ENCODE measurements around the gene MED13L.
"Not testable (repeated sequence)": the region's sequence is repeated elsewhere in the genome, so short reads cannot be mapped to it uniquely, and the experiment has no call there.

MED13L gene

DNA sequence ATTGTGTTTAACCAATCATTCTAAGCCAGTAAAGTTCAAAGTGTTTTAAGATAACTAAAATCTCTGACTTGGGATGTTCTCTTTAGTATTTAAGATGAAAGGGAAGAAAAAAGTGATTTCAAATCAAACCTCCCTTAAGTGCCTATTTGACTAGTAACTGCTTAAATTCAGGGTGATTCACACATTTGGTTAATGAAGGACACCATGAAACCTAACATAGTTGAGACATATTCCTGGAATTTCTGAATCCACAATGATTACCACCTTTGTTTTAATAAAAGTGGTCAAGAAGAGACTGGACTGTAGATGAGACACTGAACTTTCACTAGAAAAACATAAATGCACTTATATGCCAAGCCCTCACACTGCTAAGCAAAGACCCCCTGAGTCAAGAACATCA is 138.7 kb downstream of the MED13L start:
- Histone ChIP-seq H3K4me1 (ENCODE audit: control insufficient read depth, insufficient read depth, low read length) (peaks cover 18% of the 10 kb centered on the region), H3K36me3 (ENCODE audit: control insufficient read depth, insufficient read depth, low read length) (no peaks in the 10 kb centered on the region), H3K9me3 (ENCODE audit: control insufficient read depth, insufficient read depth, low read length) (no peaks in the 10 kb centered on the region)

GRCh38 chr12:116138364-116138763 is 139.1 kb downstream of the MED13L start:
- peaks cover 21% of the 10 kb centered on the region for H3K4me1 ChIP-seq (ENCODE audit: control insufficient read depth, insufficient read depth, low read length)
- H3K4me3 ChIP-seq (ENCODE audit: low read depth, low read length): no peak overlapping the region
- no peaks in the 10 kb centered on the region for H3K9me3 ChIP-seq (ENCODE audit: control insufficient read depth, insufficient read depth, low read length)
- no peaks in the 10 kb centered on the region for H3K36me3 ChIP-seq (ENCODE audit: control insufficient read depth, insufficient read depth, low read length)
- no peaks in the 10 kb centered on the region for H3K27me3 ChIP-seq (ENCODE audit: control insufficient read depth, insufficient read depth, low read length)
- no peak overlapping the region for H3K9ac ChIP-seq (ENCODE audit: low read depth, low read length)

More for the DNA sequence above, 138.7 kb downstream of the MED13L start:
- Histone ChIP-seq H3K4me3 (ENCODE audit: low read depth, low read length) (no peak overlapping the region), H3K27me3 (ENCODE audit: control insufficient read depth, insufficient read depth, low read length) (no peaks in the 10 kb centered on the region), H3K9ac (ENCODE audit: low read depth, low read length) (no peak overlapping the region)

DNA sequence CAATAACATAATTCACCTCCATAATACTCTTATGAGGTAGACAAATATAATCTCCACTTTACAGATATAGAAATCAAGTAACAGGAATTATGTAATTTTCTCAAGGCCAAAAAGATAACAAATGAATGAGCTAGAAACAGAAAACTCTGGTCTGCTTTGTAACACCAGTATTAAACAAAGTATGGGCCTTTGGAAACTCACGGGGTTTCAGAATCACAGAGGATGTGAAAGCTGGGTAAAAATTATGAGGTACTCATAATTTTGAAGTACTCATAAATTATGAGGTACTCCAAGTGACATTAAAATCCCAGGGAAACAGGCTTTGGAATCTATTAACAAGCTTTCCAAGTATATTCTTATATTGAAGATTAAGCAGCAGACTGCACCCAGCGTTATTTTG is 140.2 kb downstream of the MED13L start:
- H3K4me3 ChIP-seq (ENCODE audit: low read depth, low read length): no peak overlapping the region
- no peak overlapping the region for H3K9ac ChIP-seq (ENCODE audit: low read depth, low read length)
- H3K9me3 ChIP-seq (ENCODE audit: control insufficient read depth, insufficient read depth, low read length): no peaks in the 10 kb centered on the region
- H3K4me1 ChIP-seq (ENCODE audit: control insufficient read depth, insufficient read depth, low read length): peaks cover 22% of the 10 kb centered on the region
- H3K36me3 ChIP-seq (ENCODE audit: control insufficient read depth, insufficient read depth, low read length): no peaks in the 10 kb centered on the region
- no peaks in the 10 kb centered on the region for H3K27me3 ChIP-seq (ENCODE audit: control insufficient read depth, insufficient read depth, low read length)

GRCh38 chr12:116136340-116136739 is 141.2 kb downstream of the MED13L start:
- Histone ChIP-seq H3K4me1 (ENCODE audit: control insufficient read depth, insufficient read depth, low read length) (peaks cover 24% of the 10 kb centered on the region), H3K9ac (ENCODE audit: low read depth, low read length) (no peak overlapping the region), H3K9me3 (ENCODE audit: control insufficient read depth, insufficient read depth, low read length) (no peaks in the 10 kb centered on the region), H3K36me3 (ENCODE audit: control insufficient read depth, insufficient read depth, low read length) (no peaks in the 10 kb centered on the region), H3K4me3 (ENCODE audit: low read depth, low read length) (no peak overlapping the region), H3K27me3 (ENCODE audit: control insufficient read depth, insufficient read depth, low read length) (no peaks in the 10 kb centered on the region)

DNA sequence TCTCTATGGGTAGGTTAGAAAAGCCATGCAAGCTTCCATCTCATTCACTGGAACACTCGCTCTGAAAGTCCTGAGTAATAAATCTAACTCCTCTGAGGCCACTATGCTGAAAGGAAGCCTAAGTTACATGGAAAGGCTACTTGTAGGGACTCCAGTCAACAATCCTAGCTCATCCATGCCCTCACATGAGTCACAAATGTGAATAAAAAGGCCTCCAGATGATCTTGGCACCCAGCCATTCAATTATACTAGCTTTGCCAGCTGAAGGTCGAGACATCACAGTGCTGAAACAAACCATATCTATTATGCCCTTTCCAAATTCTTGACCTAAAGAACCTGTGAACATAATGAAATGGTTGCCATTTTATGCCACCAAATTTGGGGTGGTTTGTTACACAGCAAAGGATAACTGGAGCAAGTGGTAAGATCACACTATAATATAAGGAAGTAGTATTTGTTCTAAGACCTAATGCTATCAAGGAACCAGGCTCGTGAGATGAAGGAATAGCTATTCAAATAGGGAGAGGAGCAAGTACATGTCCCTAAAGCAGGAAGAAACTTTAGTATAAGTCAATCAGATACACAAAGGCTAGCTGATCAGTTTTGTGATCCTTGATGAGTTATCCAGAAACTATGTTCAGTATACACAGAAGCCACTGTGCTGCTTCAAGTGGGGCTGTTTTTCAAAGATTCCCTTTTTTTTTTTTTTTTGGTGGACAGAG is 142.1 kb downstream of the MED13L start:
- Histone ChIP-seq H3K36me3 (ENCODE audit: control insufficient read depth, insufficient read depth, low read length) (no peaks in the 10 kb centered on the region), H3K9ac (ENCODE audit: low read depth, low read length) (no peak overlapping the region), H3K27me3 (ENCODE audit: control insufficient read depth, insufficient read depth, low read length) (no peaks in the 10 kb centered on the region), H3K4me3 (ENCODE audit: low read depth, low read length) (no peak overlapping the region), H3K9me3 (ENCODE audit: control insufficient read depth, insufficient read depth, low read length) (no peaks in the 10 kb centered on the region), H3K4me1 (ENCODE audit: control insufficient read depth, insufficient read depth, low read length) (peaks cover 24% of the 10 kb centered on the region)

GRCh38 chr12:116133636-116134214 is 143.8 kb downstream of the MED13L start:
- no peaks in the 10 kb centered on the region for H3K9me3 ChIP-seq (ENCODE audit: control insufficient read depth, insufficient read depth, low read length)
- H3K4me1 ChIP-seq (ENCODE audit: control insufficient read depth, insufficient read depth, low read length): peaks cover 15% of the 10 kb centered on the region
- no peaks in the 10 kb centered on the region for H3K27me3 ChIP-seq (ENCODE audit: control insufficient read depth, insufficient read depth, low read length)
- H3K9ac ChIP-seq (ENCODE audit: low read depth, low read length): no peak overlapping the region
- no peak overlapping the region for H3K4me3 ChIP-seq (ENCODE audit: low read depth, low read length)
- no peaks in the 10 kb centered on the region for H3K36me3 ChIP-seq (ENCODE audit: control insufficient read depth, insufficient read depth, low read length)

GRCh38 chr12:116133149-116133548 is 144.3 kb downstream of the MED13L start:
- Histone ChIP-seq H3K9me3 (ENCODE audit: control insufficient read depth, insufficient read depth, low read length) (no peaks in the 10 kb centered on the region), H3K36me3 (ENCODE audit: control insufficient read depth, insufficient read depth, low read length) (no peaks in the 10 kb centered on the region), H3K4me3 (ENCODE audit: low read depth, low read length) (no peak overlapping the region), H3K4me1 (ENCODE audit: control insufficient read depth, insufficient read depth, low read length) (peaks cover 10% of the 10 kb centered on the region), H3K27me3 (ENCODE audit: control insufficient read depth, insufficient read depth, low read length) (no peaks in the 10 kb centered on the region), H3K9ac (ENCODE audit: low read depth, low read length) (no peak overlapping the region)

DNA sequence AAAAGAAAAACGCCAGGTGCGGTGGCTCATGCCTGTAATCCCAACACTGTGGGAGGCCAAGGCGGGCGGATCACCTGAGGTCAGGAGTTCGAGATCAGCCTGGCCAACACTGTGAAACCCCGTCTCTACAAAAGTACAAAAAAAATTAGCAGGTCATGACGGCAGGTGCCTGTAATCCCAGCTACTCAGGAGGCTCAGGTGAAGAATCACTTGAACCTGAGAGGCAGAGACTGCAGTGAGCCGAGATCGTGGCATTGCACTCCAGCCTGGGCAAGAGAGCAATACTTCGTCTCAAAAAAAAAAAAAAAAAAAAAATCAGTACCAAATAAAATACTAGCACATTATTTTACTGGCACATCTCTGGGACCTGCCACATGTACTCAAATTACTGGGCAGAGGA is 145.5 kb downstream of the MED13L start:
- H3K4me1 ChIP-seq (ENCODE audit: control insufficient read depth, insufficient read depth, low read length): peaks cover 17% of the 10 kb centered on the region
- H3K36me3 ChIP-seq (ENCODE audit: control insufficient read depth, insufficient read depth, low read length); H3K27me3 ChIP-seq (ENCODE audit: control insufficient read depth, insufficient read depth, low read length); H3K4me3 ChIP-seq (ENCODE audit: low read depth, low read length); H3K9me3 ChIP-seq (ENCODE audit: control insufficient read depth, insufficient read depth, low read length); H3K9ac ChIP-seq (ENCODE audit: low read depth, low read length): not testable (repeated sequence)

DNA sequence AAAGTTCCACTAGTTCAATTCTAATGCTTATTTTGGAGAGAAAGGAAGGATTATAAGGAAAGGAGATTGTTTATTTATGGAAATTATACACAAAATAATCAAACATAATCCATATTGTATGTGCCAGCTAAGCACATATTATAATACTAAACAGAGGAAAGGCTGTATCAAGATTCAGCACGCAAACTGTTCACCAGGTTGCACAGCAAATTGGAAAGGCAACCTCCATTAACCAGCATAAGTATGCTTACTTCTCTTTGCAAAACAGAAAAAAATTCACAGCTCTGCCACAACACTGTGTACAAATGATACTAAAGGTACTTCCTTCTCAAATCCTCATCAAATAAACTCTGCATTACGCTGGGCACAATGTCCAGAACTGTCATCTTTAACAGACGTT is 146.3 kb downstream of the MED13L start:
- H3K36me3 ChIP-seq (ENCODE audit: control insufficient read depth, insufficient read depth, low read length): no peaks in the 10 kb centered on the region
- H3K27me3 ChIP-seq (ENCODE audit: control insufficient read depth, insufficient read depth, low read length): no peaks in the 10 kb centered on the region
- H3K9ac ChIP-seq (ENCODE audit: low read depth, low read length): no peak overlapping the region
- H3K9me3 ChIP-seq (ENCODE audit: control insufficient read depth, insufficient read depth, low read length): no peaks in the 10 kb centered on the region
- peaks cover 22% of the 10 kb centered on the region for H3K4me1 ChIP-seq (ENCODE audit: control insufficient read depth, insufficient read depth, low read length)
- H3K4me3 ChIP-seq (ENCODE audit: low read depth, low read length): no peak overlapping the region

DNA sequence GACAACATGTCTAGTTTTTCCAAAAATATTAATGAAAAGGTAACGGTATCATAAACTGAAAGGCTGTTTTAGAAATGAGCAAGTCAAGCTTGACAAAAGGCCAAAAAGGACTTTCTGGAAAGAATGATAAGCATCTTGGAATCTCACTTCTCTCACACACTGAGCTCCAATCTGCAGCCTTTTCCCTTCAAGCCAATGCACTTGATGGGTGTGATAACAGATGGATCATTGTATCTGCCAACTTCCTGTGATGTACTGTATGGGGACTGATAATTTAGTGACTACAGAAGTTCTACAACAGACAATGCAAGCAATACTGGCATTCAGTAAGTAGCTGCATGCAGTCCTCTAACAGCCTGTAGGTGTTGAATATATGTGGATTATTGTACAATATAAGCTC is 147.1 kb downstream of the MED13L start:
- no peaks in the 10 kb centered on the region for H3K9me3 ChIP-seq (ENCODE audit: control insufficient read depth, insufficient read depth, low read length)
- no peak overlapping the region for H3K4me3 ChIP-seq (ENCODE audit: low read depth, low read length)
- peaks cover 25% of the 10 kb centered on the region for H3K4me1 ChIP-seq (ENCODE audit: control insufficient read depth, insufficient read depth, low read length)

DNA sequence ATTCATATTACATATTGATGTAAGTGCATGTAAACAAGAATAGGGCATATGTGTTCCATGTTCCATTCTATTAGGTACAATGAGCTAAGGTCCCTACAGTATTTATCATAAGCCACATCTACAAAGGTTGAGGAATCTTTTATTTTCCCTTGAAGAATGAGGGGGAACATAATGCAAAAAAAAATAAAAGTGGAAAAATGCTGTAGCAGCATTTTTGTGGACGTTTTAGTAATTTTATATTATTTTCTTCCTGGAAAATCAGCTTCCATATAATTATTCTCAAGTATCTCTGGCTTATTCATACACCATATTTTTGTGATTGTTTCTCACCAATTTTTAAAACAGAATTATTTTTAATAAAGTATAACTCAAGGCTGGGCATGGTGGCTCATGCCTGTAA is 148.7 kb downstream of the MED13L start:
- no peaks in the 10 kb centered on the region for H3K9me3 ChIP-seq (ENCODE audit: control insufficient read depth, insufficient read depth, low read length)
- H3K27me3 ChIP-seq (ENCODE audit: control insufficient read depth, insufficient read depth, low read length): no peaks in the 10 kb centered on the region
- H3K4me3 ChIP-seq (ENCODE audit: low read depth, low read length): no peak overlapping the region
- H3K4me1 ChIP-seq (ENCODE audit: control insufficient read depth, insufficient read depth, low read length): peaks cover 24% of the 10 kb centered on the region
- no peak overlapping the region for H3K9ac ChIP-seq (ENCODE audit: low read depth, low read length)
- no peaks in the 10 kb centered on the region for H3K36me3 ChIP-seq (ENCODE audit: control insufficient read depth, insufficient read depth, low read length)

More for the DNA sequence above, 147.1 kb downstream of the MED13L start:
- H3K36me3 ChIP-seq (ENCODE audit: control insufficient read depth, insufficient read depth, low read length): no peaks in the 10 kb centered on the region
- H3K27me3 ChIP-seq (ENCODE audit: control insufficient read depth, insufficient read depth, low read length): no peaks in the 10 kb centered on the region
- no peak overlapping the region for H3K9ac ChIP-seq (ENCODE audit: low read depth, low read length)

DNA sequence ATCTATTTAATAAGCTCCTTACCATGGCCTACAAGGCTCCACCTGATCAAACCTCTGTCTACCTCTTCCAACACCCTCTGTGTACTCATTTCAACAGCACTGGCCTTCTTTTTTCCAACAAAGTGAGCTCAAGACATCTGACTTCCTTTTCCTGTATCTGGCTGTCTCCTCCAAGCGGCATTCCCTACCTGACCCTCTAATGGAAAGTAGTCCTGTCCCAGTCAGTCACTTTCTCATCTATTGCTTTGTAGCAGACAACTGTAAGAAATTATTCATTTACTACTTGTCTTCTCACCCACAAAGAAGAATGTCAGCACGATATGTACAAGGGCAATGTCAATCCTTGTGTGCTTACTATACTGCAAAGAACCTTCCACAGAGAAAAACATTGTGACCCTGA is 149.6 kb downstream of the MED13L start:
- Histone ChIP-seq H3K9me3 (ENCODE audit: control insufficient read depth, insufficient read depth, low read length) (no peaks in the 10 kb centered on the region), H3K27me3 (ENCODE audit: control insufficient read depth, insufficient read depth, low read length) (no peaks in the 10 kb centered on the region), H3K4me1 (ENCODE audit: control insufficient read depth, insufficient read depth, low read length) (peaks cover 29% of the 10 kb centered on the region), H3K9ac (ENCODE audit: low read depth, low read length) (no peak overlapping the region), H3K36me3 (ENCODE audit: control insufficient read depth, insufficient read depth, low read length) (no peaks in the 10 kb centered on the region), H3K4me3 (ENCODE audit: low read depth, low read length) (no peak overlapping the region)

Data from iPS-15b (cell line).